ENCODE results near the gene SLC6A2.

Gene SLC6A2

GRCh38 chr16:55621771-55622170, 34.0 kb upstream of the SLC6A2 start:
- Histone ChIP-seq H2AFZ (ENCODE audit: low read depth, low read length) (no peak overlapping the region), H3K4me1 (ENCODE audit: control insufficient read depth, insufficient read depth, low read depth, low read length) (no peaks in the 10 kb centered on the region), H3K27me3 (ENCODE audit: control insufficient read depth in 1 of 2, insufficient read depth in 1 of 2, low read length in 2 of 2) (peaks cover under 1 to 4% of the 10 kb centered on the region in 2 experiments), H3K9me3 (ENCODE audit: control insufficient read depth, low read length) (no peaks in the 10 kb centered on the region), H2BK5ac (ENCODE audit: low read depth, low read length, poor library complexity, severe bottlenecking) (no peak overlapping the region), H2AK5ac (ENCODE audit: low read length, severe bottlenecking) (no peak overlapping the region), H2BK12ac (ENCODE audit: low read length in 2 of 2) (no peak overlapping the region), H3K18ac (ENCODE audit: low read depth in 1 of 2, low read length in 2 of 2) (no peak overlapping the region), H3K36me3 (ENCODE audit: control insufficient read depth in 1 of 2, insufficient read depth in 2 of 2, low read depth in 1 of 2, low read length in 2 of 2) (no peaks in the 10 kb centered on the region), H2BK120ac (ENCODE audit: low read depth, low read length) (no peak overlapping the region), H3K23ac (ENCODE audit: low read length in 2 of 2) (no peak overlapping the region), H3K79me1 (replicated peaks; ENCODE audit: low read length, poor library complexity, severe bottlenecking) (no peaks in the 10 kb centered on the region), H4K8ac (ENCODE audit: low read length) (no peak overlapping the region), H3K14ac (ENCODE audit: low read length in 2 of 2) (no peak overlapping the region), H4K91ac (ENCODE audit: low read length) (no peak overlapping the region), H3K4me3 (ENCODE audit: insufficient read depth in 1 of 2, low read depth in 1 of 2, low read length in 2 of 2) (no peak overlapping the region), H2BK15ac (ENCODE audit: low read depth, poor library complexity, severe bottlenecking) (no peak overlapping the region), H3K4me2 (ENCODE audit: low read length, poor library complexity, severe bottlenecking) (no peak overlapping the region), H3K4ac (ENCODE audit: low read depth in 1 of 2, low read length in 2 of 2) (no peak overlapping the region), H3K9ac (ENCODE audit: low read length) (no peak overlapping the region), H3K27ac (ENCODE audit: low read length, poor library complexity, severe bottlenecking) (no peak overlapping the region)
- no peak for DNase-seq

- Histone ChIP-seq H3K79me1 (replicated peaks; ENCODE audit: low read length, poor library complexity, severe bottlenecking) (no peaks in the 10 kb centered on the region), H3K4me1 (ENCODE audit: control insufficient read depth, insufficient read depth, low read depth, low read length) (no peaks in the 10 kb centered on the region), H3K36me3 (ENCODE audit: control insufficient read depth in 1 of 2, insufficient read depth in 2 of 2, low read depth in 1 of 2, low read length in 2 of 2) (no peaks in the 10 kb centered on the region), H4K91ac (ENCODE audit: low read length) (no peak overlapping the region), H3K4me3 (ENCODE audit: insufficient read depth in 1 of 2, low read depth in 1 of 2, low read length in 2 of 2) (no peak overlapping the region), H3K4me2 (ENCODE audit: low read length, poor library complexity, severe bottlenecking) (no peak overlapping the region), H3K27me3 (ENCODE audit: control insufficient read depth in 1 of 2, insufficient read depth in 1 of 2, low read length in 2 of 2) (peaks cover 4 to 5% of the 10 kb centered on the region in 2 experiments), H2BK12ac (ENCODE audit: low read length in 2 of 2) (no peak overlapping the region), H3K14ac (ENCODE audit: low read length in 2 of 2) (no peak overlapping the region), H3K4ac (ENCODE audit: low read depth in 1 of 2, low read length in 2 of 2) (no peak overlapping the region), H2BK120ac (ENCODE audit: low read depth, low read length) (no peak overlapping the region), H2AFZ (ENCODE audit: low read depth, low read length) (no peak overlapping the region), H3K23ac (ENCODE audit: low read length in 2 of 2) (no peak overlapping the region), H4K8ac (ENCODE audit: low read length) (no peak overlapping the region), H3K27ac (ENCODE audit: low read length, poor library complexity, severe bottlenecking) (no peak overlapping the region), H2BK5ac (ENCODE audit: low read depth, low read length, poor library complexity, severe bottlenecking) (no peak overlapping the region), H2AK5ac (ENCODE audit: low read length, severe bottlenecking) (no peak overlapping the region), H2BK15ac (ENCODE audit: low read depth, poor library complexity, severe bottlenecking) (no peak overlapping the region), H3K9ac (ENCODE audit: low read length) (no peak overlapping the region), H3K18ac (ENCODE audit: low read depth in 1 of 2, low read length in 2 of 2) (no peak overlapping the region), H3K9me3 (ENCODE audit: control insufficient read depth, low read length) (no peaks in the 10 kb centered on the region)
- no peak for DNase-seq
- WGBS, result 100% methylated on average over 2 of the region's 3 CpGs
Observed at GRCh38 chr16:55622272-55622671, 33.5 kb upstream of the SLC6A2 start.

- Histone ChIP-seq H3K9me3 (ENCODE audit: control insufficient read depth, low read length) (no peaks in the 10 kb centered on the region), H3K79me1 (replicated peaks; ENCODE audit: low read length, poor library complexity, severe bottlenecking) (no peaks in the 10 kb centered on the region), H2BK120ac (ENCODE audit: low read depth, low read length) (no peak overlapping the region), H3K14ac (ENCODE audit: low read length in 2 of 2) (no peak overlapping the region), H3K4me3 (ENCODE audit: insufficient read depth in 1 of 2, low read depth in 1 of 2, low read length in 2 of 2) (no peak overlapping the region), H3K9ac (ENCODE audit: low read length) (no peak overlapping the region), H4K91ac (ENCODE audit: low read length) (no peak overlapping the region), H3K4me2 (ENCODE audit: low read length, poor library complexity, severe bottlenecking) (no peak overlapping the region), H2BK12ac (ENCODE audit: low read length in 2 of 2) (no peak overlapping the region), H3K4ac (ENCODE audit: low read depth in 1 of 2, low read length in 2 of 2) (no peak overlapping the region), H3K36me3 (ENCODE audit: control insufficient read depth in 1 of 2, insufficient read depth in 2 of 2, low read depth in 1 of 2, low read length in 2 of 2) (no peaks in the 10 kb centered on the region), H2BK15ac (ENCODE audit: low read depth, poor library complexity, severe bottlenecking) (no peak overlapping the region), H3K4me1 (ENCODE audit: control insufficient read depth, insufficient read depth, low read depth, low read length) (no peaks in the 10 kb centered on the region), H3K27me3 (ENCODE audit: control insufficient read depth in 1 of 2, insufficient read depth in 1 of 2, low read length in 2 of 2) (peaks cover 4 to 10% of the 10 kb centered on the region in 2 experiments), H2AK5ac (ENCODE audit: low read length, severe bottlenecking) (no peak overlapping the region), H2BK5ac (ENCODE audit: low read depth, low read length, poor library complexity, severe bottlenecking) (no peak overlapping the region), H4K8ac (ENCODE audit: low read length) (no peak overlapping the region), H3K23ac (ENCODE audit: low read length in 2 of 2) (no peak overlapping the region), H3K27ac (ENCODE audit: low read length, poor library complexity, severe bottlenecking) (no peak overlapping the region), H3K18ac (ENCODE audit: low read depth in 1 of 2, low read length in 2 of 2) (no peak overlapping the region), H2AFZ (ENCODE audit: low read depth, low read length) (no peak overlapping the region)
- under 1% methylated on average over 6 of the region's 8 CpGs for WGBS
- DNase-seq, result peak; percentile 14
Observed at GRCh38 chr16:55622930-55623561, 32.7 kb upstream of the SLC6A2 start.

- peaks cover 4 to 13% of the 10 kb centered on the region in 2 experiments for H3K27me3 ChIP-seq (ENCODE audit: control insufficient read depth in 1 of 2, insufficient read depth in 1 of 2, low read length in 2 of 2)
- H2BK120ac ChIP-seq (ENCODE audit: low read depth, low read length), result no peak overlapping the region
- H4K91ac ChIP-seq (ENCODE audit: low read length), result no peak overlapping the region
- H3K79me1 ChIP-seq (replicated peaks; ENCODE audit: low read length, poor library complexity, severe bottlenecking), result no peaks in the 10 kb centered on the region
- H3K9ac ChIP-seq (ENCODE audit: low read length), result no peak overlapping the region
- H2AK5ac ChIP-seq (ENCODE audit: low read length, severe bottlenecking), result no peak overlapping the region
- H3K18ac ChIP-seq (ENCODE audit: low read depth in 1 of 2, low read length in 2 of 2), result no peak overlapping the region
- H3K4me3 ChIP-seq (ENCODE audit: insufficient read depth in 1 of 2, low read depth in 1 of 2, low read length in 2 of 2), result no peak overlapping the region
- no peak overlapping the region for H2AFZ ChIP-seq (ENCODE audit: low read depth, low read length)
- no peaks in the 10 kb centered on the region for H3K9me3 ChIP-seq (ENCODE audit: control insufficient read depth, low read length)
- no peaks in the 10 kb centered on the region for H3K4me1 ChIP-seq (ENCODE audit: control insufficient read depth, insufficient read depth, low read depth, low read length)
- H3K27ac ChIP-seq (ENCODE audit: low read length, poor library complexity, severe bottlenecking), result no peak overlapping the region
- no peak for DNase-seq
- no peak overlapping the region for H3K4me2 ChIP-seq (ENCODE audit: low read length, poor library complexity, severe bottlenecking)
- no peak overlapping the region for H3K4ac ChIP-seq (ENCODE audit: low read depth in 1 of 2, low read length in 2 of 2)
- WGBS, result 50% methylated on average over 1 of the region's 2 CpGs
- H3K14ac ChIP-seq (ENCODE audit: low read length in 2 of 2), result no peak overlapping the region
- H2BK5ac ChIP-seq (ENCODE audit: low read depth, low read length, poor library complexity, severe bottlenecking), result no peak overlapping the region
- no peak overlapping the region for H4K8ac ChIP-seq (ENCODE audit: low read length)
- H3K23ac ChIP-seq (ENCODE audit: low read length in 2 of 2), result no peak overlapping the region
- H3K36me3 ChIP-seq (ENCODE audit: control insufficient read depth in 1 of 2, insufficient read depth in 2 of 2, low read depth in 1 of 2, low read length in 2 of 2), result no peaks in the 10 kb centered on the region
- H2BK15ac ChIP-seq (ENCODE audit: low read depth, poor library complexity, severe bottlenecking), result no peak overlapping the region
- no peak overlapping the region for H2BK12ac ChIP-seq (ENCODE audit: low read length in 2 of 2)
Observed at GRCh38 chr16:55623640-55624039, 32.1 kb upstream of the SLC6A2 start.
